GM21529 (cell line): ENCODE data around the gene GNG2.
A peak's percentile ranks its signal among the peaks of the same experiment; 100 is the strongest.

ENCODE experiments used
- ATAC-seq: cut with Tn5 transposase; IDR thresholded peaks from one replicate; pipeline ENCODE4 v1.9.1; 2021; ENCODE audit not compliant: unreplicated experiment

GNG2 gene

GRCh38 chr14:51884086-51884927 is 23.9 kb downstream of the GNG2 start:
- ATAC-seq: peak; percentile 77

GRCh38 chr14:51889851-51890250 is 29.4 kb downstream of the GNG2 start:
- ATAC-seq: no peak

GRCh38 chr14:51894250-51894649 is 33.8 kb downstream of the GNG2 start:
- no peak for ATAC-seq

- ATAC-seq: no peak
Observed at GRCh38 chr14:51895375-51895774, 35.0 kb downstream of the GNG2 start.

GRCh38 chr14:51897791-51898355 is 37.5 kb downstream of the GNG2 start:
- ATAC-seq: no peak

GRCh38 chr14:51901475-51902024 is 41.1 kb downstream of the GNG2 start:
- ATAC-seq: no peak

- ATAC-seq: peak; percentile 90
Observed at GRCh38 chr14:51905656-51906121, 45.3 kb downstream of the GNG2 start.

- ATAC-seq: no peak
Observed at GRCh38 chr14:51908086-51908485, 47.7 kb downstream of the GNG2 start.

- ATAC-seq: no peak
Observed at GRCh38 chr14:51912112-51912786, 51.8 kb downstream of the GNG2 start.

- no peak for ATAC-seq
Observed at GRCh38 chr14:51914310-51914709, 53.9 kb downstream of the GNG2 start.

- no peak for ATAC-seq
Observed at GRCh38 chr14:51917193-51917592, 56.8 kb downstream of the GNG2 start.

- no peak for ATAC-seq
Observed at GRCh38 chr14:51921026-51921425, 60.6 kb downstream of the GNG2 start.

GRCh38 chr14:51922624-51923023 is 62.2 kb downstream of the GNG2 start:
- no peak for ATAC-seq

GRCh38 chr14:51924600-51924999 is 64.2 kb downstream of the GNG2 start:
- no peak for ATAC-seq

- ATAC-seq: no peak
Observed at GRCh38 chr14:51925980-51926379, 65.6 kb downstream of the GNG2 start.

- no peak for ATAC-seq
Observed at GRCh38 chr14:51926449-51926848, 66.0 kb downstream of the GNG2 start.

- ATAC-seq: no peak
Observed at GRCh38 chr14:51928568-51928967, 68.2 kb downstream of the GNG2 start.

GRCh38 chr14:51929166-51929565 is 68.8 kb downstream of the GNG2 start:
- ATAC-seq: no peak

GRCh38 chr14:51929910-51930682 is 69.7 kb downstream of the GNG2 start:
- ATAC-seq: no peak

GRCh38 chr14:51931308-51931707 is 70.9 kb downstream of the GNG2 start:
- ATAC-seq: no peak

GRCh38 chr14:51933191-51933590 is 72.8 kb downstream of the GNG2 start:
- no peak for ATAC-seq
